ENCODE results near the gene SSH2.
"Not testable (repeated sequence)": the region's sequence is repeated elsewhere in the genome, so short reads cannot be mapped to it uniquely, and the experiment has no call there.

The SSH2 gene

GRCh38 chr17:29698019-29698777 lies 231.8 kb downstream of the SSH2 start:
- no peak for DNase-seq

GRCh38 chr17:29697371-29697770 lies 232.7 kb downstream of the SSH2 start:
- DNase-seq, result no peak

GRCh38 chr17:29694918-29695563 lies 235.0 kb downstream of the SSH2 start:
- no peak for DNase-seq

- no peak for DNase-seq
Measured at GRCh38 chr17:29693751-29694150, 236.3 kb downstream of the SSH2 start.

- DNase-seq, result no peak
Measured at GRCh38 chr17:29687596-29687995, 242.4 kb downstream of the SSH2 start.

GRCh38 chr17:29686993-29687590 lies 242.9 kb downstream of the SSH2 start:
- DNase-seq, result no peak

- DNase-seq, result no peak
Measured at GRCh38 chr17:29683481-29683880, 246.5 kb downstream of the SSH2 start.

GRCh38 chr17:29682987-29683386 lies 247.0 kb downstream of the SSH2 start:
- DNase-seq, result no peak

GRCh38 chr17:29682054-29682453 lies 248.0 kb downstream of the SSH2 start:
- DNase-seq, result no peak

GRCh38 chr17:29677824-29678223 lies 252.2 kb downstream of the SSH2 start:
- DNase-seq, result no peak

GRCh38 chr17:29677221-29677791 lies 252.7 kb downstream of the SSH2 start:
- DNase-seq, result no peak

- not testable (repeated sequence) for DNase-seq
Measured at GRCh38 chr17:29675961-29676360, 254.1 kb downstream of the SSH2 start.

GRCh38 chr17:29674281-29674680 lies 255.7 kb downstream of the SSH2 start:
- no peak for DNase-seq

- DNase-seq, result no peak
Measured at GRCh38 chr17:29671661-29672060, 258.4 kb downstream of the SSH2 start.

- no peak for DNase-seq
Measured at GRCh38 chr17:29669266-29669665, 260.8 kb downstream of the SSH2 start.

- DNase-seq, result no peak
Measured at GRCh38 chr17:29667969-29668368, 262.1 kb downstream of the SSH2 start.

- DNase-seq, result no peak
Measured at GRCh38 chr17:29665481-29665810, 264.6 kb downstream of the SSH2 start.

- no peak for DNase-seq
Measured at GRCh38 chr17:29664743-29665480, 265.1 kb downstream of the SSH2 start.

GRCh38 chr17:29663155-29663554 lies 266.9 kb downstream of the SSH2 start:
- DNase-seq, result no peak

- DNase-seq, result no peak
Measured at GRCh38 chr17:29661213-29661612, 268.8 kb downstream of the SSH2 start.

- no peak for DNase-seq
Measured at GRCh38 chr17:29659155-29659554, 270.9 kb downstream of the SSH2 start.

GRCh38 chr17:29655323-29655722 lies 274.7 kb downstream of the SSH2 start:
- no peak for DNase-seq

GRCh38 chr17:29653995-29654714 lies 275.9 kb downstream of the SSH2 start:
- DNase-seq, result no peak
